Activated naive CD4-positive, alpha-beta T cell treated with anti-CD3 and anti-CD28 coated beads for 36 hours (primary cell): ENCODE data around the gene IFFO2. TPM values are rescaled to one million over a fixed set of nuclear protein-coding genes. Genes with fewer than 3 reads are reported as not detected.
A peak's percentile ranks its signal among the peaks of the same experiment; 100 is the strongest.

Source experiments
- CTCF ChIA-PET: fragments of 350-600 bp; sonication (Branson Sonifier 250); formaldehyde crosslinking; loops from one replicate; lab custom pipeline; 2021; ENCODE audit warnings: antibody characterized with exemption; lab: Charles Lee
- DNase-seq: peaks from one replicate; pipeline ENCODE4 v3.0.0-alpha.2; 2020
- H3K27ac Mint-ChIP-seq: one replicate; pipeline ENCODE4 v1.8.0; 2021; ENCODE audit warnings: mild to moderate bottlenecking, mixed read lengths
- H3K27me3 Mint-ChIP-seq: one replicate; pipeline ENCODE4 v1.8.0; 2021; ENCODE audit warnings: low read depth, mixed read lengths
- H3K36me3 Mint-ChIP-seq: one replicate; pipeline ENCODE4 v1.8.0; 2021; ENCODE audit warnings: low read depth, mixed read lengths
- H3K4me1 Mint-ChIP-seq: one replicate; pipeline ENCODE4 v1.8.0; 2021; ENCODE audit warnings: low read depth, mixed read lengths
- H3K4me3 Mint-ChIP-seq: one replicate; pipeline ENCODE4 v1.8.0; 2021; ENCODE audit warnings: mild to moderate bottlenecking, moderate library complexity, mixed read lengths
- H3K9me3 Mint-ChIP-seq: one replicate; pipeline ENCODE4 v1.8.0; 2021; ENCODE audit warnings: mixed read lengths
- intact Hi-C: fragments of 100-400 bp; cut with micrococcal nuclease; formaldehyde crosslinking; loops from one replicate; pipeline ENCODE4 v1.15.1; 2023
- total RNA-seq, 2 experiments: library from RNA; stranded (reverse); gene quantifications; one replicate each; pipeline ENCODE4 v1.2.3, GENCODE V29; 2021

IFFO2 gene
- total RNA-seq, 2 experiments from 2014 or later: 24.9 to 27.0 TPM

DNA sequence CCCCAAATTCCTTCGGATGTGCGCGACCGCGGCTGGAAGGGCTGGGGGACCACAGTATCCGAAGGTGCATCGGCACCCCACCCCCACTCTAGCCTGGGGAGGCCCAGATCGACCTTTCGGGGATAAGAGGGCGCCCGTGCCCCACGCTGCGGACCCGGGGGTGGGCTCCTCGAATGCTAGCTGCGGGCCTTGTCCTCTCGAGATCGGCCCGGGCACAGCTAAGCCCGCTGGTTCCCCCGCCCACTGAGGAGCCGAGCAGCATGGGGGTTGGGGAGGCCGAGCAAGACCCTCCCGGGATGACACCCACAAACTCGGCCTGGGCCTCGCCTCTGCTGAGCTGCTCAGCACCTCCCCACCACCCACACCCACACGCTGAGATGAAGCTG lies 653 bp upstream of the IFFO2 start:
- peak overlapping the region; percentile 47 for H3K27ac Mint-ChIP-seq
- peaks cover 4% of the 10 kb centered on the region for H3K36me3 Mint-ChIP-seq
- H3K4me3 Mint-ChIP-seq: peak overlapping the region; percentile 81
- CTCF ChIA-PET: interaction anchor here (0.5 to 1.7 kb wide), 6 partner anchors 8 to 139 kb away, joined by 3 to 6 read pairs (median 3); no protein-coding TSS in a partner anchor
- DNase-seq: no peak
- H3K9me3 Mint-ChIP-seq: no peaks in the 10 kb centered on the region
- no peaks in the 10 kb centered on the region for H3K27me3 Mint-ChIP-seq
- H3K4me1 Mint-ChIP-seq: peaks cover 42% of the 10 kb centered on the region
- intact Hi-C loops: loop anchor here (5.0 kb wide), 2 partner anchors 285 to 1520 kb away; partner anchors contain the start of gene RCC2

DNA sequence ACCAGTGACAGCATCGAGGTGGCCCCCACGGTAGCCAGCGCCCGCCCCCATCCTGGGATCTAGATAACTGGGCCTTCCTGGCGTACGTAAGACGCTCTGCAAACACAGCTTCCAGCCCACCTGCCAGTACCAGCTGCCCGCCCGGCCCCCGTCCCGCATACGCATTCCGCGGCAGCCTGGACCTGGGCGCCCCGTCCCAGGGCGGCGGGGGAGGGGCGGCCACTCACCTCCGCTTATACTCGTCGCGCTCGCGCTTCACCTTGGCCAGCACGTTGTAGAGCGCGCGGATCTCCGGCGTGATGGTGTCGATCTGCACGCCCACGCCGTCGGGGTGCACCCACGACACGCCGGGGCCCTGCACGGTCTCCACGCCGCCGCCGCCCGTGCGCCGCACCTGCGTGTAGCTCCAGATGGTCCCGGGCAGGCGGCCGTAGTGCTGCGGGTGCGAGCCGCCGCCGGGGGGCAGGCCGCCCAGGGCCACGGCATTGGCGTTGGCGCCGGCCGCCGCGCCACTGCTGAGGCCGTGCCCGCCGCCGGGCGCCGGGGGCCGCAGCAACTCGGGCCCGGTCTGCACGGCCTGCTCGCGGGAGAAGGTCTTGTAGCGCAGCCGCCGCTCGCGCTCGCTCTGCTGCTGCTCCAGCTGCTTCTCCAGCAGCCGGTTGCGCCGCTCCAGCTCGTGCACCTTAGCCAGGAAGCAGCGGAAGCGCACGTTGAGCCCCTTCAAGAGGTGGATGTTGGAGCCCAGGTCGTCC lies 859 bp downstream of the IFFO2 start:
- Mint-ChIP-seq H3K27me3 (no peaks in the 10 kb centered on the region), H3K27ac (peak overlapping the region; percentile 71), H3K4me1 (peaks cover 57% of the 10 kb centered on the region), H3K4me3 (peak overlapping the region; percentile 91), H3K9me3 (no peaks in the 10 kb centered on the region), H3K36me3 (peaks cover 4% of the 10 kb centered on the region)
- CTCF ChIA-PET: interaction anchor here (1.3 to 2.6 kb wide), 3 partner anchors 29 to 49 kb away, joined by 4 to 10 read pairs (median 10); no protein-coding TSS in a partner anchor
- DNase-seq: peak; percentile 66
- intact Hi-C loops: loop anchor here (1.0 to 5.0 kb wide), 4 partner anchors 10 to 1518 kb away; partner anchors contain the start of gene RCC2

DNA sequence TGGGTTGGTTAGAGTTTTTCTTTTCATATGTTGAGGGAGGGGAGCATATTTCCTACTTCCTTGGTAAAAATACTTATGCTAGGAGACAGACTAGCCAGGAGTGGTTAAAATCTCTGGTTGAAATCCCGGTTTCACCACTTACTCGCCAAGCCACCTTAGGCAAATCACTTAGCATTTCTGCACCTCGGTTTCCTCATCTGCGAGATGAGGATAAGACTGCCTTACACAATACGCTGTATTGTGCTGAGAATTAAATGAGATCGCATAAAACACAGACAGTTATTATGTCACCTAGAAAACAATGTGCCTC lies 1.4 kb downstream of the IFFO2 start:
- peaks cover 4% of the 10 kb centered on the region for H3K36me3 Mint-ChIP-seq
- CTCF ChIA-PET: interaction anchor here (1.0 to 2.6 kb wide), 3 partner anchors 27 to 42 kb away, joined by 3 to 10 read pairs (median 10); no protein-coding TSS in a partner anchor

DNA sequence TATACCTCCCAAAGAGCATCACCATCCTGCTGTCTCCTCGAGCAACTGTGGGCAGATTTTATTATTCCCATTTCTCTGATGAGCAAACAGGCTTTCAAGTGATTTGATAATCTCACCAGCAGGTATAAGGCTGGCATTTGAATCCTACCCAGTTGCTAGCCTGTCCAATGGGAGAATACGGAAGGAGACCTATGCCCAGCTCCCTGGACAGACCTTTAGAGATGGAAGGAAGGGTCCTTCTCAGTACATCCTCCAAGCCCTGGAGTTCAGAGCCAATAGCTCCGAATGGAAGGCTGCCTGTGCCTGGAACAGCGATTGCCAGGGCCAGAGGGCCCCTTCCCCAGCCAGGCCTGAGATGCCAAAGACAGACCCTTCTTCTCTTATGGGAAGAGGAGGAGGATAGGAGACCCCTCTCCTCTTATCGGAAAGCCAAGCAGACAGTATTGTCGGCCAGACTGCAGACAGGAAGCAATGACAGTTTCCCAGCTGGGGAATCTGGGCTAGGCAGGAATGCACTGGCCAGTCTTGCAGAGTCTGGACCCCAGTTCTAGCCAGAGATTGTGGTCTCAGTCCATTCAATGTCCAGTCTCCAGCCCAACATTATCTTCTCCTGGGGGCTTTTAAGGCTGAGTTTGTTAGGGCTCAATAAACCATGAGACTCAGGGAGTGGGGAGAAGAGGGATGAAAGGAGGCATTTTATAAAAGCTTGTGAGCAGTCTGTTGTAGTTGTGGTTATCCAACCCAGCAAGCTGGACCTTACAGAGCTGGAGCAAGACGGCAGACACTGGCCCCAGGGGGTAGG lies 2.0 kb downstream of the IFFO2 start:
- no peak for DNase-seq
- Mint-ChIP-seq H3K27me3 (no peaks in the 10 kb centered on the region), H3K9me3 (no peaks in the 10 kb centered on the region), H3K36me3 (peaks cover 4% of the 10 kb centered on the region), H3K4me1 (peaks cover 69% of the 10 kb centered on the region), H3K27ac (no peak overlapping the region), H3K4me3 (peak overlapping the region; percentile 91)
- CTCF ChIA-PET: interaction anchor here (0.5 to 2.6 kb wide), 4 partner anchors 26 to 180 kb away, joined by 3 to 10 read pairs (median 8); no protein-coding TSS in a partner anchor
- intact Hi-C loops: loop anchor here (5.0 kb wide), 5 partner anchors 288 to 1517 kb away; partner anchors contain the start of gene RCC2

More for the DNA sequence above, 1.4 kb downstream of the IFFO2 start:
- Mint-ChIP-seq H3K9me3 (no peaks in the 10 kb centered on the region), H3K27ac (peak overlapping the region; percentile 71), H3K4me1 (peaks cover 63% of the 10 kb centered on the region), H3K4me3 (peak overlapping the region; percentile 91), H3K27me3 (no peaks in the 10 kb centered on the region)
- DNase-seq: no peak
- intact Hi-C loops: loop anchor here (5.0 kb wide), 2 partner anchors 287 to 1518 kb away; partner anchors contain the start of gene RCC2

- H3K4me1 Mint-ChIP-seq: peaks cover 76% of the 10 kb centered on the region
- no peak overlapping the region for H3K27ac Mint-ChIP-seq
- H3K27me3 Mint-ChIP-seq: no peaks in the 10 kb centered on the region
- DNase-seq: no peak
- peaks cover 4% of the 10 kb centered on the region for H3K36me3 Mint-ChIP-seq
- H3K9me3 Mint-ChIP-seq: no peaks in the 10 kb centered on the region
- peak overlapping the region; percentile 91 for H3K4me3 Mint-ChIP-seq
- CTCF ChIA-PET: interaction anchor here (0.5 to 2.5 kb wide), 3 partner anchors 9 to 181 kb away, joined by 3 to 10 read pairs (median 6); no protein-coding TSS in a partner anchor
- intact Hi-C loops: loop anchor here (5.0 kb wide), 3 partner anchors 514 to 759 kb away; a partner anchor contains a TSS
Observed at GRCh38 chr1:18953731-18954231, 2.7 kb downstream of the IFFO2 start.

DNA sequence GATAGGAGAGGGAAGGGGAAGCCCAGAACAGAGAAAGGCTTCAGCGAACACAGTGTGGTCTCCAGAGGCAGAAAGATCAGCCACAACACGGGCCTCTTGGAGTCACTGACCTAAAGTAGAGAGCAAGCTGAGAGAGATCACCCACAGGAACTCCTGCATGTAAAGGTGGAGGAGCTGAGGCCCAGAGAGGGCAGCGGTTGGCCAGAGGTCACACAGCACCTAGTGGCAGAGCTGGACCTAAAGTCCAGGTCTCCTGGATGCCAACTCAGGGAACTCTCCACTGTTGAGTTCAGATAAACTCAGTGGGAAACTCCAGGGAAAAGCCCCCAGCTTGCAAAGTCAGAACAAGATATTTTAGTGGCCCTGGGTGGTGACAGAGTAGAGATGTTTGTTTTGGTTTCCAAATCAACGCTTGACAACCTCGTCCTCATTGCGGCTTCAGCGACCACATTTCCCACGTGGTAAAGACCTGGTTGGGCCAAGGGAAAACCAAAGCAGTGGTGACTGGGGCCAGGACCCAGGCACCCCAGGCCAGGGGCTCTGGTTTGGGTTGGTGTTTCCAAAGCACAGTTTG lies 4.6 kb downstream of the IFFO2 start:
- Mint-ChIP-seq H3K4me1 (peaks cover 82% of the 10 kb centered on the region), H3K27ac (peak overlapping the region; percentile 93), H3K36me3 (peaks cover 4% of the 10 kb centered on the region), H3K9me3 (no peaks in the 10 kb centered on the region), H3K27me3 (no peaks in the 10 kb centered on the region), H3K4me3 (peak overlapping the region; percentile 75)
- intact Hi-C loops: loop anchor here (1.0 to 5.0 kb wide), 9 partner anchors 13 to 760 kb away; partner anchors contain the start of gene UBR4
- peak; percentile 96 for DNase-seq
- CTCF ChIA-PET: interaction anchor here (0.6 to 4.3 kb wide), 6 partner anchors 10 to 256 kb away, joined by 3 to 28 read pairs (median 6); no protein-coding TSS in a partner anchor

DNA sequence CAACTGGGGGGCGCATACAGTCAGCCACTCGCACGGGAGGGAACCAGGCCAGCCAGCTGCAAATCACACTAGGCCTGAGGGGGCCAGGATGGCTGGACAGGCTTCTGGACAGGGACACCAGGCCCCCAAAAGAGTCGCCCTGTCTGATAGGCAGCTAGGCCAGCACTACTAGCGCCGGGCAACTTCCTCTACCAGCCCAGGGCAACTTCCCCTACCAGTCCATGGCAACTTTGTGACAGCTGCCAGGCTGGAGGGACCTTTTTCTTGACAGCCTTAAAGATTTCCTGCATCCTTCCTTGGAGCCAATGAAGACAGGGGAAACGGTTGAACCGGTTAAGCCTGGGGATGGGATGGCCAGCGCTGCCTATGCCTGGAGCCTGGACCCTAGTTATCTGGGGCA lies 5.1 kb downstream of the IFFO2 start:
- CTCF ChIA-PET: interaction anchor here (0.6 to 4.3 kb wide), 7 partner anchors 24 to 257 kb away, joined by 3 to 28 read pairs (median 8); no protein-coding TSS in a partner anchor
- H3K27me3 Mint-ChIP-seq: no peaks in the 10 kb centered on the region
- intact Hi-C loops: loop anchor here (1.0 to 5.0 kb wide), 5 partner anchors 45 to 761 kb away; partner anchors contain the start of gene UBR4

GRCh38 chr1:18950401-18951026 lies 6.0 kb downstream of the IFFO2 start:
- Mint-ChIP-seq H3K9me3 (no peaks in the 10 kb centered on the region), H3K4me3 (peak overlapping the region; percentile 75), H3K36me3 (peaks cover 4% of the 10 kb centered on the region), H3K27me3 (no peaks in the 10 kb centered on the region), H3K27ac (peak overlapping the region; percentile 93), H3K4me1 (peaks cover 92% of the 10 kb centered on the region)
- CTCF ChIA-PET: interaction anchor here (0.6 to 4.3 kb wide), 8 partner anchors 23 to 295 kb away, joined by 3 to 28 read pairs (median 6); no protein-coding TSS in a partner anchor
- peak; percentile 68 for DNase-seq
- intact Hi-C loops: loop anchor here (1.0 to 5.0 kb wide), 5 partner anchors 44 to 762 kb away; partner anchors contain the start of gene UBR4

More for the DNA sequence above, 5.1 kb downstream of the IFFO2 start:
- Mint-ChIP-seq H3K27ac (peak overlapping the region; percentile 93), H3K9me3 (no peaks in the 10 kb centered on the region), H3K36me3 (peaks cover 4% of the 10 kb centered on the region), H3K4me3 (peak overlapping the region; percentile 75), H3K4me1 (peaks cover 86% of the 10 kb centered on the region)
- DNase-seq: peak; percentile 54

- Mint-ChIP-seq H3K27ac (peak overlapping the region; percentile 93), H3K36me3 (no peaks in the 10 kb centered on the region), H3K4me1 (peaks cover 95% of the 10 kb centered on the region), H3K9me3 (no peaks in the 10 kb centered on the region), H3K27me3 (no peaks in the 10 kb centered on the region), H3K4me3 (peak overlapping the region; percentile 75)
- CTCF ChIA-PET: interaction anchor here (0.6 to 4.3 kb wide), 7 partner anchors 22 to 295 kb away, joined by 3 to 28 read pairs (median 7); no protein-coding TSS in a partner anchor
- DNase-seq: peak; percentile 45
- intact Hi-C loops: loop anchor here (2.0 to 5.0 kb wide), 4 partner anchors 43 to 762 kb away; a partner anchor contains a TSS
Observed at GRCh38 chr1:18949686-18950400, 6.6 kb downstream of the IFFO2 start.

DNA sequence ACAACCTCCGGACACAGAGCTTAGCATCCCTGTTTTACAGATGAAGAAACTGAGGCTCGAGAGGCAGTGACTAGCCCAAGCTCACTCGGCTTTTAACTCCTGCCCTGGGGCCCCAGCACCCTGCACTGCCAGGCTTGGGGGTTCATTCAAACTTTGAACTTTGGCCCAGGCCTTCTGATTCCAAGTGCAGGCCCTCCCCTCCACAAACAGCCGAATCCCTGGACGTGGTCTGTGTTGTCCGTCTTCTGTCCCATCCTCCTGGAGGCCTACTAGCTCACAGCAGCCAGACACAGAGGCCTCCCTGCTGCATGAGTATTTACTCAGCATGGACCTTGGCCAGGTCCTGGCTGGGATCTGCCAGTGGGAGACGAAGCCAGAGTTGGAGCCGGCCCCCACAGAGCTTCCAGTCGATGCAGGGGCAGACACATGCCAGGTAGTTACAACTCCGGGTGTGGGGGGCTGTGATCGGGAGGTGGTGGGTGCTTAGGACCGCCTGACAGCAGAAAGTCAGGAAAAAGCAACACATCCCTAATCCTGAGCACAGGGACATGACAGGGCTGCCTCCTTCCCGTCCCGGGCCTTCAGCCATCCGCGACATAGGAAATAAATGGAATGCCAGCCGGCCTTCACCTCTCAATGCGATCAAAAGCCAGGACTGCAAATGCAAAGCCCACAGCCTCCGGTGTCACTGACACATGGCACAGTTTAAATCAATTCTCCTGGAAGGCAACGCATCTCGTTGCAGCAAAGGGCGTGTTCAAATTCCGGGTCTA lies 7.4 kb downstream of the IFFO2 start:
- Mint-ChIP-seq H3K27ac (peak overlapping the region; percentile 93), H3K4me3 (peak overlapping the region; percentile 75), H3K27me3 (no peaks in the 10 kb centered on the region), H3K36me3 (no peaks in the 10 kb centered on the region), H3K4me1 (peaks cover 94% of the 10 kb centered on the region), H3K9me3 (no peaks in the 10 kb centered on the region)
- CTCF ChIA-PET: interaction anchor here (1.0 to 4.3 kb wide), 3 partner anchors 22 to 41 kb away, joined by 6 to 28 read pairs (median 28); no protein-coding TSS in a partner anchor
- intact Hi-C loops: no loop called here
- no peak for DNase-seq
